HG03558 (cell line): ENCODE results near the gene IL16.

Experiments
- ATAC-seq: cut with Tn5 transposase; IDR thresholded peaks from one replicate; pipeline ENCODE4 v1.9.1; 2021; ENCODE audit warnings: moderate number of reproducible peaks; ENCODE audit not compliant: unreplicated experiment; ENCODE audit errors: extremely low read depth

The IL16 gene

GRCh38 chr15:81254277-81254915 lies 57.7 kb downstream of the IL16 start:
- no peak for ATAC-seq

GRCh38 chr15:81254916-81255290 lies 58.2 kb downstream of the IL16 start:
- no peak for ATAC-seq

- no peak for ATAC-seq
Measured at GRCh38 chr15:81255315-81255957, 58.8 kb downstream of the IL16 start.

- no peak for ATAC-seq
Measured at GRCh38 chr15:81255958-81256320, 59.3 kb downstream of the IL16 start.

GRCh38 chr15:81256916-81257315 lies 60.2 kb downstream of the IL16 start:
- ATAC-seq, result no peak

- ATAC-seq, result no peak
Measured at GRCh38 chr15:81257435-81257834, 60.8 kb downstream of the IL16 start.

- ATAC-seq, result no peak
Measured at GRCh38 chr15:81258455-81258854, 61.8 kb downstream of the IL16 start.

GRCh38 chr15:81259760-81260298 lies 63.1 kb downstream of the IL16 start:
- no peak for ATAC-seq

- ATAC-seq, result no peak
Measured at GRCh38 chr15:81261172-81261811, 64.6 kb downstream of the IL16 start.

- ATAC-seq, result no peak
Measured at GRCh38 chr15:81263477-81263876, 66.8 kb downstream of the IL16 start.

GRCh38 chr15:81264072-81264857 lies 67.6 kb downstream of the IL16 start:
- ATAC-seq, result no peak

- no peak for ATAC-seq
Measured at GRCh38 chr15:81265256-81265943, 68.7 kb downstream of the IL16 start.

GRCh38 chr15:81265944-81266775 lies 69.5 kb downstream of the IL16 start:
- ATAC-seq, result no peak

- ATAC-seq, result no peak
Measured at GRCh38 chr15:81268340-81268739, 71.7 kb downstream of the IL16 start.

GRCh38 chr15:81268881-81269601 lies 72.4 kb downstream of the IL16 start:
- ATAC-seq, result no peak

GRCh38 chr15:81270188-81270587 lies 73.5 kb downstream of the IL16 start:
- no peak for ATAC-seq

- ATAC-seq, result no peak
Measured at GRCh38 chr15:81270781-81271491, 74.3 kb downstream of the IL16 start.
